ENCODE data around the gene LY6G5B.

Gene LY6G5B

DNA sequence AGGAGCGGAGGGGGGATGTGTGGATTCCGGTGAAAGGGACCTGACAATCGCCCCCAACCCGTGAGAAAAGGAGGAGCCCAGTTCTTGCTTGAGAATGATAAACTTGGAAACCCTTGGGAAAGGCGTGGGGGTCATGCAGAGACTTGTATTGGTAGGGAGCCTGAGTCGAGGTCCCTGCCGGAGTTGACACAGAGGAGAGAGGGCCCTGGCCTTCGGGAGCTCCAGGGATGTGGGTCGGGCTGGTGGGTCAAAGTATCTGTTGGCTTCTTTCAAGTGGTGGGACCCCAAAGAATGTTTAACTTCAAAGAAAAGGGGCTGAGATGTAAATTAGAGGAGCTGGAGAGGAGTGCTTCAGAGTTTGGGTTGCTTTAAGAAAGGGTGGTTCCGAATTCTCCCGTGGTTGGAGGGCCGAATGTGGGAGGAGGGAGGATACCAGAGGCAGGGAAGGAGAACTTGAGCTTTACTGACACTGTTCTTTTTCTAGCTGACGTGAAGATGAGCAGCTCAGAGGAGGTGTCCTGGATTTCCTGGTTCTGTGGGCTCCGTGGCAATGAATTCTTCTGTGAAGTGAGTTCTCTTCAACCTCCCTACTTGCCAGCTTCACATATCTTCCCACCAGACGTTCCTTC is 3.3 kb upstream of the LY6G5B start:
- H3K4me3 ChIP-seq (replicated peaks; ENCODE audit: low read depth, low read length): peak overlapping the region; percentile 97
- DNase-seq (ENCODE audit: extremely low read depth, low read depth): no peak
- TF ChIP-seq, protein P1, sequence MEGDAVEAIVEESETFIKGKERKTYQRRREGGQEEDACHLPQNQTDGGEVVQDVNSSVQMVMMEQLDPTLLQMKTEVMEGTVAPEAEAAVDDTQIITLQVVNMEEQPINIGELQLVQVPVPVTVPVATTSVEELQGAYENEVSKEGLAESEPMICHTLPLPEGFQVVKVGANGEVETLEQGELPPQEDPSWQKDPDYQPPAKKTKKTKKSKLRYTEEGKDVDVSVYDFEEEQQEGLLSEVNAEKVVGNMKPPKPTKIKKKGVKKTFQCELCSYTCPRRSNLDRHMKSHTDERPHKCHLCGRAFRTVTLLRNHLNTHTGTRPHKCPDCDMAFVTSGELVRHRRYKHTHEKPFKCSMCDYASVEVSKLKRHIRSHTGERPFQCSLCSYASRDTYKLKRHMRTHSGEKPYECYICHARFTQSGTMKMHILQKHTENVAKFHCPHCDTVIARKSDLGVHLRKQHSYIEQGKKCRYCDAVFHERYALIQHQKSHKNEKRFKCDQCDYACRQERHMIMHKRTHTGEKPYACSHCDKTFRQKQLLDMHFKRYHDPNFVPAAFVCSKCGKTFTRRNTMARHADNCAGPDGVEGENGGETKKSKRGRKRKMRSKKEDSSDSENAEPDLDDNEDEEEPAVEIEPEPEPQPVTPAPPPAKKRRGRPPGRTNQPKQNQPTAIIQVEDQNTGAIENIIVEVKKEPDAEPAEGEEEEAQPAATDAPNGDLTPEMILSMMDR (IDR thresholded peaks at IDR 0.05; ENCODE audit: low read depth, low read length, missing control alignments): no peak

DNA sequence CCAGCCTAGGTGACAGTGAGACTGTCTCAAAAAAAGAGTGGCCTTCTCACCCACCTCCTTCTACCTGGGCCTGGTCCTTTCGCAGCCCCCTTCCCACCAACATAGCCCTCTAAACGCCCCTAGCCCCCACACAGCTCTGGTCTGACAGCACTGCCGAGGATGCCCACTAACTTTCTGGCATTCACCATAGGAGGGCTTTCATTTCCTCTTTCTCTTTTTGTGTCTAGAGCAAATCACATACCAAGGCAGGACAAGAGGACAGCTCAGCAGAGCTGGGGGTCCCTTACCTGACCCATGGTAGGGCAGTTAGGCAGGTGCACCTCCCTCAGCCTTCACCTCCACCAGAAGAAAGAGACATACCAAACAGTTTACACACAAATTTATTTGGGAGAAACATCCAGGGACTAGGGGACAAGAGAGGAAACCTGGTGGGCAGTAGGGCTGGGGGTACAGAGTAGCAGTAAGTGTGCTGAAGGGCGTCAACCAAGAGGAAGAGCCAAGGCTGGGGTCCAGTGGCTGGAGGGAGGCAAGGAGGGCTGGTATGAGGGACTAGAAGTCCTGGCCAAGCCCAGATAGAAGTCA is 6.6 kb downstream of the LY6G5B start:
- TF ChIP-seq, protein P1 (IDR thresholded peaks at IDR 0.05; ENCODE audit: low read depth, low read length, missing control alignments): no peak
- DNase-seq (ENCODE audit: extremely low read depth, low read depth): no peak
- H3K4me3 ChIP-seq (replicated peaks; ENCODE audit: low read depth, low read length): no peak overlapping the region

DNA sequence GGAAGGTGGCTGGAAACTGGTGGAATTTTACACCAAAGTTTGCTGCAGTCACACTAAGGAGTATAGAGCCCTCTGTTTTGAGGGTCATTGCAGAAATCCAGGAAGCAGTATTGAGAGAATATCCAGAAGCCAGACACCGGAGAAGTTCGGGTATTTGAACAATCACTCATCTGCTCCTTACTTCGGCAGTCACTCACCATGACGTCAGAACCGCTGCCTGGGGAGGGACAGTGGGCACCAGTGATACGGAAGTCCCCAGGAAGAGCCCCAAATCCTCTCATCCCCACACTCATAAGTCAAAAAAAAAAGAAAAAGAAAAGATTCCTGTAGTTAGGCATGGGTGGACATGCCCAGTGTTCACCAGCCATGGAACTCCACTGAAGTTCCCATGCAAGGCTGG is 7.1 kb downstream of the LY6G5B start:
- TF ChIP-seq, protein P1 (IDR thresholded peaks at IDR 0.05; ENCODE audit: low read depth, low read length, missing control alignments): no peak
- DNase-seq (ENCODE audit: extremely low read depth, low read depth): no peak
- H3K4me3 ChIP-seq (replicated peaks; ENCODE audit: low read depth, low read length): no peak overlapping the region

DNA sequence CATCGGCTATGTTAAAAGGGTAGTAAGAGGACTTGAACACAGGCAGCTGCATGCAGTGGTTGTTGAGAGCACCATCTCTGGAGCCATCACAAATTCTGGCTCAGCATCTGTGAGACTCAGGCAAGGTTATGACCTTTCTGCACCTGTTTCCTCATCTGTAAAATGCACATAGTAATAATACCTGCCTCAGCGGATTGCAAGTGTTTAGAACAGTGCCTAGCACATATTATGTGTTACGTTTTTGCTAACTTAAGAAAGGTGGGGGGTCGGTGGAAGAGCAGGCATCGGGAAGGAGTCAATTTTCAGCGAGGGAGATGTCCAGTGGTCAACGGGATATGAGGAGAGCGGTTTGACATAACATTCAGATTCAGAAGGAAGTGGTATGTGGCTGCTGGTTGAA is 8.2 kb downstream of the LY6G5B start:
- no peak overlapping the region for H3K4me3 ChIP-seq (replicated peaks; ENCODE audit: low read depth, low read length)
- DNase-seq (ENCODE audit: extremely low read depth, low read depth): no peak
- TF ChIP-seq, protein P1 (IDR thresholded peaks at IDR 0.05; ENCODE audit: low read depth, low read length, missing control alignments): no peak

DNA sequence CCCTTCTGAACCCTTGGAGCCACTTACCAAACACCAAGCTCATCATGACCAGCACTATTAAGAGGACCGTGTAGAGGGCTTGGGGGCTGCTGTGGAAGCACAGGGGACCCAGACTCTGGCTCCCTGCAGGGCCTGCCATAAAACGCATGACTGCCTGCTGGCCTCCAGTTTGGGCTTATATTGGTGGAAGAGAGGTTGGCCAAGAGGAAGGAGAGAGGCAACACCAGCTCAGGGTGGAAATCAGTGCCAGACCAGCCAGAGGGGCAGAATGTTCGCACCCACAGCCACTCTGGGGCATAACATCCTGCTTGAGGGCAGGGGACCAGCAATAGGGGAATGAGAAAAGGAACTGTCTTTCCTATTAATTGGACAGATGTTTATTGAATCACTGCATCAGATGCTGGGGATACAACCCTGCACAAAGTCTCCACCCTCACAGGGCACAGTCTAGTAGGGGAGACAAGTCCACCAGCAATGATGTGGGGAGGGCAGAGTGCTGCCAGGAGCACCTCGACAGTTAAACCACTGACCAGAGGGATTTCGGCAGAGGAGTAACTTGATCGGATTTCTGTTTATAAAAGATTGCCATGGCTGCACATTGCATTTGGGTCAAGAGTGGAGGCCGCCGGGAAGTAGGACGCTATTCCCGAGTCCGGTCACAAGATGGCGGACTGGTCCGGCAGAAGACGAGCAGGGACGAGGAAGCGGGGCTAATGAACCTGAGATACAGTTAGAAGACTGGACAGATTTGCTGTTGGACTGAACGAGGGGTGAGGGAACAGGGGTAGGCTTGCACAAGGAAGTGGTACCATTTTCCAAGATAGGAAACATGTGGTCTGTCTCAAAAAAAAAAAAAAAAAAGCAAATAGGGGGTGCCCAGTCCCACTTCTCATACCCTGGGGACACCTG is 10.7 kb downstream of the LY6G5B start, which contains the start of gene LY6G5C:
LY6G5C (minus strand) TSS at position 842 of the 909 bp plus-strand sequence; CDS start at position 148, 694 bp downstream.
- TF ChIP-seq, protein P1 (IDR thresholded peaks at IDR 0.05; ENCODE audit: low read depth, low read length, missing control alignments): peak; percentile 55
- H3K4me3 ChIP-seq (replicated peaks; ENCODE audit: low read depth, low read length): peak within 1 kb of the TSS; percentile 45
- DNase-seq (ENCODE audit: extremely low read depth, low read depth): no peak

DNA sequence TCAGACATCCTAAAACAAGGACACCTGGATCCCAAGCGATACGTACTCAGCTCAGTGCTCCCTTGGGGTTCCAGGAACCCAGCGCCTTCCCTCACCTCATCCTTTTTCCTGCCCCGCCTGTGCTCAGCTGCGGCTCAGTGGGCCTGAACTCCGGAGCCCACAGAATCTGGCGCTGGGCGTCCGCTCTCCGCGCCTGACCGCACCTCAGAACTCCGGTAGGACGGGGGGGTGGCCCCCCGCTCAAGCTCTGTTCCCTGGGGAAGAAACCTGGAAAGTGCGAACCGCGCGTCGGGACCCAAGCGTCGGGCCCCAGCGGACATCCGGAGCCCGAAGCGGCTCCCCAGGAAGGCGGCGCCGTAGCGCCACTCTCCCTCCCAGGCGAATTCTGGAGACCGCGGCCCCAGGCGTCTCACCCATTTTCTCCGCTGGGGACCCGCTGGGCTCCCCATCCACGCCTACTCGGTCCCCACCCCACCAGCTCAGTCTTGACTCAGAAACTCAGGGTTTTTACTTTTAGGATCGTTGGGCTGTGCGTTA is 11.4 kb downstream of the LY6G5B start:
- DNase-seq (ENCODE audit: extremely low read depth, low read depth): no peak
- H3K4me3 ChIP-seq (replicated peaks; ENCODE audit: low read depth, low read length): peak overlapping the region; percentile 45

More for the DNA sequence above, 11.4 kb downstream of the LY6G5B start:
- TF ChIP-seq, protein P1 (IDR thresholded peaks at IDR 0.05; ENCODE audit: low read depth, low read length, missing control alignments): no peak
